ENCODE measurements around the gene RHBDF2.

Gene RHBDF2

GRCh38 chr17:76477576-76477975, 23.6 kb downstream of the RHBDF2 start:
- DNase-seq, result no peak

- no peak for DNase-seq
These were observed 24.5 kb downstream of the RHBDF2 start for GRCh38 chr17:76476736-76477135.

GRCh38 chr17:76475302-76475701, 25.9 kb downstream of the RHBDF2 start:
- DNase-seq, result no peak

- no peak for DNase-seq
These were observed 26.3 kb downstream of the RHBDF2 start for GRCh38 chr17:76474894-76475293.

- DNase-seq, result no peak
These were observed 27.0 kb downstream of the RHBDF2 start for GRCh38 chr17:76474238-76474637.

GRCh38 chr17:76473541-76473985, 27.7 kb downstream of the RHBDF2 start:
- DNase-seq, result no peak

GRCh38 chr17:76472726-76473125, 28.5 kb downstream of the RHBDF2 start:
- no peak for DNase-seq

- DNase-seq, result no peak
These were observed 29.0 kb downstream of the RHBDF2 start for GRCh38 chr17:76472258-76472645.

GRCh38 chr17:76471498-76472257, 29.5 kb downstream of the RHBDF2 start:
- no peak for DNase-seq

GRCh38 chr17:76469991-76470739, 31.1 kb downstream of the RHBDF2 start:
- no peak for DNase-seq

GRCh38 chr17:76469076-76469990, 31.9 kb downstream of the RHBDF2 start:
- no peak for DNase-seq

GRCh38 chr17:76468634-76469010, 32.6 kb downstream of the RHBDF2 start:
- no peak for DNase-seq

GRCh38 chr17:76467809-76468633, 33.2 kb downstream of the RHBDF2 start:
- no peak for DNase-seq

GRCh38 chr17:76467366-76467765, 33.9 kb downstream of the RHBDF2 start, which contains the start of gene AANAT:
Gene AANAT, plus strand, starts transcription at chr17:76467603. Its CDS starts 1,144 bp downstream, at chr17:76468747.
- DNase-seq, result no peak

GRCh38 chr17:76466775-76467130, 34.5 kb downstream of the RHBDF2 start:
- DNase-seq, result no peak

GRCh38 chr17:76462556-76463290, 38.5 kb downstream of the RHBDF2 start:
- DNase-seq, result no peak

- DNase-seq, result no peak
These were observed 39.3 kb downstream of the RHBDF2 start for GRCh38 chr17:76461765-76462555.

- no peak for DNase-seq
These were observed 41.5 kb downstream of the RHBDF2 start for GRCh38 chr17:76459674-76460073.

- DNase-seq, result no peak
These were observed 42.4 kb downstream of the RHBDF2 start for GRCh38 chr17:76458580-76459490.

GRCh38 chr17:76453431-76453743, 47.8 kb downstream of the RHBDF2 start:
- DNase-seq, result no peak
